WTC11 (cell line): ENCODE results near the gene STRADB. TPM values are rescaled to one million over a fixed set of nuclear protein-coding genes. Genes with fewer than 3 reads are reported as not detected.

Experiments
- ATAC-seq: fragments of 200-7000 bp; cut with Tn5 transposase; 2 replicates; pipeline ENCODE4 v1.10.0; 2021; ENCODE audit warnings: mild to moderate bottlenecking, moderate library complexity
- CTCF ChIA-PET: fragments of 300-600 bp; sonication (Branson Sonifier 250); formaldehyde crosslinking; loops from one replicate; lab custom pipeline; 2021; ENCODE audit warnings: antibody characterized with exemption; lab: Charles Lee
- POLR2A ChIA-PET: fragments of 350-600 bp; sonication (Branson Sonifier 250); formaldehyde crosslinking; loops from one replicate; lab custom pipeline; 2021; ENCODE audit warnings: antibody characterized with exemption; lab: Charles Lee
- DNase-seq: peaks from one replicate; pipeline ENCODE4 v3.0.0; 2021; ENCODE audit warnings: low spot score
- H3K27ac Mint-ChIP-seq: 2 replicates; pipeline ENCODE4 v1.8.0; 2021; ENCODE audit warnings: mixed read lengths
- H3K27me3 Mint-ChIP-seq: 2 replicates; pipeline ENCODE4 v1.8.0; 2021; ENCODE audit warnings: low read depth, mild to moderate bottlenecking, moderate library complexity, mixed read lengths
- H3K36me3 Mint-ChIP-seq: 2 replicates; pipeline ENCODE4 v1.8.0; 2021; ENCODE audit warnings: mixed read lengths
- H3K4me1 Mint-ChIP-seq: 2 replicates; pipeline ENCODE4 v1.8.0; 2022; ENCODE audit warnings: mixed read lengths
- H3K4me3 Mint-ChIP-seq: 2 replicates; pipeline ENCODE4 v1.8.0; 2021; ENCODE audit warnings: mild to moderate bottlenecking, moderate library complexity, mixed read lengths
- H3K9me3 Mint-ChIP-seq: 2 replicates; pipeline ENCODE4 v1.8.0; 2021; ENCODE audit warnings: mixed read lengths
- CREM ChIP-seq: sonication (generic); formaldehyde crosslinking; IDR thresholded peaks from 2 replicates; pipeline ENCODE4 v1.8.1; 2022; ENCODE audit warnings: mild to moderate bottlenecking, missing genetic modification reagents, moderate library complexity
- E2F4 ChIP-seq: sonication (generic); formaldehyde crosslinking; IDR thresholded peaks from 2 replicates; pipeline ENCODE4 v1.8.1; 2022; ENCODE audit warnings: low read depth, mild to moderate bottlenecking, moderate library complexity, missing genetic modification reagents, borderline replicate concordance
- ELF4 ChIP-seq: sonication (generic); formaldehyde crosslinking; IDR thresholded peaks from 2 replicates; pipeline ENCODE4 v1.8.1; 2022; ENCODE audit warnings: low read depth, mild to moderate bottlenecking, moderate library complexity, missing genetic modification reagents
- FOXK1 ChIP-seq: sonication (generic); formaldehyde crosslinking; IDR thresholded peaks from 2 replicates; pipeline ENCODE4 v1.8.0; 2022; ENCODE audit warnings: mild to moderate bottlenecking, moderate library complexity, missing genetic modification reagents
- GRHL2 ChIP-seq: fragments of 250-450 bp; sonication (Bioruptor Pico); IDR thresholded peaks from 2 replicates; pipeline ENCODE4 v1.8.0; 2022; ENCODE audit warnings: mild to moderate bottlenecking, moderate library complexity; ENCODE audit not compliant: insufficient replicate concordance, severe bottlenecking
- IRF1 ChIP-seq: sonication (generic); formaldehyde crosslinking; IDR thresholded peaks from 2 replicates; pipeline ENCODE4 v1.8.0; 2023; ENCODE audit warnings: missing genetic modification reagents
- JAZF1 ChIP-seq: fragments of 250-450 bp; sonication (Bioruptor Pico); IDR thresholded peaks from 2 replicates; pipeline ENCODE4 v1.9.0; 2021; ENCODE audit warnings: moderate library complexity, mild to moderate bottlenecking, inconsistent platforms
- KAT7 ChIP-seq: sonication (generic); formaldehyde crosslinking; IDR thresholded peaks from 2 replicates; pipeline ENCODE4 v1.8.1; 2023; ENCODE audit warnings: missing genetic modification reagents, mild to moderate bottlenecking, borderline replicate concordance
- MXD4 ChIP-seq: fragments of 250-450 bp; sonication (Bioruptor Pico); IDR thresholded peaks from 2 replicates; pipeline ENCODE4 v1.8.0; 2021; ENCODE audit warnings: mild to moderate bottlenecking, moderate library complexity, borderline replicate concordance
- NFYB ChIP-seq: sonication (generic); formaldehyde crosslinking; conservative IDR thresholded peaks from 2 replicates; pipeline ENCODE4 v1.8.0; 2022; ENCODE audit warnings: low read depth, missing genetic modification reagents
- NR3C1 ChIP-seq: sonication (generic); formaldehyde crosslinking; conservative IDR thresholded peaks from 2 replicates; pipeline ENCODE4 v1.8.1; 2023; ENCODE audit warnings: low read depth, mild to moderate bottlenecking, missing genetic modification reagents
- PREB ChIP-seq: sonication (generic); formaldehyde crosslinking; IDR thresholded peaks from 2 replicates; pipeline ENCODE4 v1.8.1; 2022; ENCODE audit warnings: mild to moderate bottlenecking, missing genetic modification reagents, moderate library complexity, borderline replicate concordance
- RELA ChIP-seq: sonication (generic); formaldehyde crosslinking; IDR thresholded peaks from 2 replicates; pipeline ENCODE4 v1.8.1; 2022; ENCODE audit warnings: missing genetic modification reagents, mild to moderate bottlenecking, borderline replicate concordance
- SMAD4 ChIP-seq: sonication (generic); formaldehyde crosslinking; IDR thresholded peaks from 2 replicates; pipeline ENCODE4 v1.8.0; 2022; ENCODE audit warnings: mild to moderate bottlenecking, missing genetic modification reagents
- TCF7 ChIP-seq: sonication (generic); formaldehyde crosslinking; IDR thresholded peaks from 2 replicates; pipeline ENCODE4 v1.8.0; 2022; ENCODE audit warnings: mild to moderate bottlenecking, low read depth, missing genetic modification reagents, moderate library complexity
- TP53 ChIP-seq: sonication (generic); formaldehyde crosslinking; IDR thresholded peaks from 2 replicates; pipeline ENCODE4 v1.8.1; 2023; ENCODE audit warnings: mild to moderate bottlenecking, missing genetic modification reagents
- USF2 ChIP-seq: sonication (generic); formaldehyde crosslinking; IDR thresholded peaks from 2 replicates; pipeline ENCODE4 v1.8.1; 2023; ENCODE audit warnings: mild to moderate bottlenecking, missing genetic modification reagents, moderate library complexity
- ZBTB21 ChIP-seq: sonication (generic); formaldehyde crosslinking; IDR thresholded peaks from 2 replicates; pipeline ENCODE4 v1.8.1; 2023; ENCODE audit warnings: mild to moderate bottlenecking, missing genetic modification reagents, borderline replicate concordance
- ZNF263 ChIP-seq: sonication (generic); formaldehyde crosslinking; IDR thresholded peaks from 2 replicates; pipeline ENCODE4 v1.8.1; 2022; ENCODE audit warnings: low read depth, mild to moderate bottlenecking, moderate library complexity, missing genetic modification reagents
- ZNF423 ChIP-seq: fragments of 250-450 bp; sonication (Bioruptor Pico); IDR thresholded peaks from 2 replicates; pipeline ENCODE4 v2.1.2; 2022; ENCODE audit warnings: mild to moderate bottlenecking, moderate library complexity
- total RNA-seq: library from RNA; stranded (reverse); gene quantifications from 3 replicates; pipeline ENCODE4 v1.2.3, GENCODE V29; 2021
- TF ChIP-seq, protein P1 (sequence below): sonication (generic); formaldehyde crosslinking; IDR thresholded peaks from 2 replicates; pipeline ENCODE4 v1.8.1; 2022; ENCODE audit warnings: mild to moderate bottlenecking, moderate library complexity, missing genetic modification reagents
- TF ChIP-seq, protein P2 (sequence below): sonication (generic); formaldehyde crosslinking; conservative IDR thresholded peaks from 2 replicates; pipeline ENCODE4 v1.8.1; 2022; ENCODE audit warnings: mild to moderate bottlenecking, missing genetic modification reagents
- TF ChIP-seq, protein P3 (sequence below): sonication (generic); formaldehyde crosslinking; conservative IDR thresholded peaks from 2 replicates; pipeline ENCODE4 v1.8.1; 2023; ENCODE audit warnings: mild to moderate bottlenecking, low read depth, missing genetic modification reagents, moderate library complexity

The STRADB gene
- total RNA-seq, 1 experiment from 2014 or later = 36.7 TPM

DNA sequence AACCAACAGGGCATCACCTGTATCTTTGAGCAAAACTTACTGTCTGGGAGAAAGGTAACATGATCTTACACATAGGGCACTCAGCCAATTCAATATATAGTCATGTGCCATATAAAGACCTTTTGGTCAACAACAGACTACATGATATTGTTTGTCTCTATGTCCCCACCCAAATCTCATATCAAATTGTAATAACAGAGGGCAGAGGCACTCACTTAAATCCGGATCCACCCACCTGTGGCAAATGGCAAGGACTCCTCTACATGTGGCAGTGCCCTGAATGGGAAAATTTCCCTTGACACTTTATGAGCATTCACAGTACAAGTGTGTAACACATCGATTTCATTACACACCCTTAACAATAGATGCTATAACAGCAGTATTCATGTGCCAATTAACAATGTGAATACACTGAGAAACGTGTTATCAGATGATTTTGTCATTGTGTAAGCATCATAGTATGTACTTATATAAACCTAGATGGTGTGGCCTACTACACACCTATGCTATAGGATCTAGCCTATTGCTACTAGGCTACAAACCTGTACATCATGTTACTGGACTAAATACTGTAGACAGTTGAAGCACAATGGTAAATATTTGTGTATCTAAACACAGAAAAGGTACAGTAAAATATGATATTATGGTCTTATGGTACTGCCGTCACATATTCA lies 64.2 kb downstream of the STRADB start:
- no peak for DNase-seq
- Mint-ChIP-seq H3K36me3 (no peaks in the 10 kb centered on the region), H3K4me3 (no peak overlapping the region), H3K27me3 (no peaks in the 10 kb centered on the region; the same call in 1 of the 2 replicates), H3K9me3 (peaks cover 5% of the 10 kb centered on the region; the same call in 1 of the 2 replicates), H3K27ac (no peak overlapping the region), H3K4me1 (no peaks in the 10 kb centered on the region)
- ATAC-seq = no peak
- CTCF ChIA-PET = no interaction called here
- POLR2A ChIA-PET = no interaction called here
- no peak for TF ChIP-seq FOXK1 (CRISPR knock-in tag)
- no peak for TF ChIP-seq E2F4 (CRISPR knock-in tag)
- TF ChIP-seq PREB = no peak
- no peak for TF ChIP-seq ZNF263 (CRISPR knock-in tag)
- no peak for TF ChIP-seq TP53 (CRISPR knock-in tag)
- no peak for TF ChIP-seq USF2 (CRISPR knock-in tag)
- no peak for TF ChIP-seq JAZF1 (CRISPR knock-in tag)

DNA sequence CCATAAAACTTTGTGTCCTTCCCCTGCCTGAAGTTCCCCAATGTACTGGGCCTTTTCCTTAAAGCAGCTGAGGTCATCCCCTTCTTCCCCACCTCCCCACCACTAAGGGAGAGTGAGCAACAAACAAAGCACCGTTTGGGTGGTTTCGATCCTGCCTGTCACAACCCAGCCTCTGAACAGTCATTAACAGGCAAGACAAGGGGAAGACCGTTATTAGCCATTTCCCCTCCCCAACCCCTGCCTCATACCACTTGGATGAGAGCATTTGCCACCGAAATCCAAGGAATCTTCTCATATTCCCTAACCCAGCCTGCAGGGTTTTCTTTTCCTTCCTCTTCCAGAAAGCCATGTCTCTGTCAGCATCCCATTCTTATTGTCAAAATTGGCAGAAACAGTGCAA lies 65.6 kb downstream of the STRADB start:
- DNase-seq (no peak), ATAC-seq (no peak)
- no peak overlapping the region for H3K4me3 Mint-ChIP-seq
- no peaks in the 10 kb centered on the region for H3K36me3 Mint-ChIP-seq
- CTCF ChIA-PET = no interaction called here
- H3K27me3 Mint-ChIP-seq = no peaks in the 10 kb centered on the region; the same call in 1 of the 2 replicates
- peaks cover 5% of the 10 kb centered on the region; the same call in 1 of the 2 replicates for H3K9me3 Mint-ChIP-seq
- no peaks in the 10 kb centered on the region for H3K4me1 Mint-ChIP-seq
- POLR2A ChIA-PET = no interaction called here
- TF ChIP-seq ELF4 (CRISPR knock-in tag) (no peak), NR3C1 (CRISPR knock-in tag) (no peak), SMAD4 (CRISPR knock-in tag) (no peak)
- no peak overlapping the region for H3K27ac Mint-ChIP-seq

DNA sequence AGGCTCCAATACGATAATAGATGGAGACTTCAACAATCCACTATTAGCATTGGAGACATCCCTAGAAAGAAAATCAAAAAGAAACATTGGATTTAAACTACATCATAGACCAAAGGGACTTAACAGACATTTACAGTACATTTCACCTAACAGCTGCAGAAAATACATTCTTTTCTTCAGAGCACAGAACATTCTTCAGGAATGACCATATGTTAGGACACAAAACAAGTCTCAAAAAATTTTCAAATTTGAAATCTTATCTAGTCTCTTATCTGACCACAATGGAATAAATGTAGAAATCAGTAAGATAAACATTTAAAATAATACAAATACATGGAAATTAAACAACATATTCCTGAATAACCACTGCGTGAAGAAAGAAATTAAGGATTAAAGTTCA lies 68.7 kb downstream of the STRADB start:
- DNase-seq (no peak), ATAC-seq (no peak)
- peaks cover 5% of the 10 kb centered on the region; the same call in 1 of the 2 replicates for H3K9me3 Mint-ChIP-seq
- no peak overlapping the region for H3K27ac Mint-ChIP-seq
- H3K4me1 Mint-ChIP-seq = no peaks in the 10 kb centered on the region
- peaks cover 14% of the 10 kb centered on the region for H3K27me3 Mint-ChIP-seq
- ChIA-PET CTCF (interaction anchor here (1.0 kb wide), 1 partner anchor 288 kb away, joined by 3 read pairs; no protein-coding TSS in a partner anchor), POLR2A (no interaction called here)
- no peak overlapping the region for H3K4me3 Mint-ChIP-seq
- no peaks in the 10 kb centered on the region for H3K36me3 Mint-ChIP-seq
- TF ChIP-seq TCF7 (no peak), ZNF423 (CRISPR knock-in tag) (no peak), GRHL2 (no peak), NFYB (no peak), IRF1 (CRISPR knock-in tag) (no peak), ZBTB21 (no peak), RELA (CRISPR knock-in tag) (no peak), KAT7 (no peak), CREM (CRISPR knock-in tag) (no peak), MXD4 (CRISPR knock-in tag) (no peak)
- TF ChIP-seq, protein P1, sequence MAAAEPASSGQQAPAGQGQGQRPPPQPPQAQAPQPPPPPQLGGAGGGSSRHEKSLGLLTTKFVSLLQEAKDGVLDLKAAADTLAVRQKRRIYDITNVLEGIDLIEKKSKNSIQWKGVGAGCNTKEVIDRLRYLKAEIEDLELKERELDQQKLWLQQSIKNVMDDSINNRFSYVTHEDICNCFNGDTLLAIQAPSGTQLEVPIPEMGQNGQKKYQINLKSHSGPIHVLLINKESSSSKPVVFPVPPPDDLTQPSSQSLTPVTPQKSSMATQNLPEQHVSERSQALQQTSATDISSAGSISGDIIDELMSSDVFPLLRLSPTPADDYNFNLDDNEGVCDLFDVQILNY (CRISPR knock-in tag) = no peak
- TF ChIP-seq, protein P2, sequence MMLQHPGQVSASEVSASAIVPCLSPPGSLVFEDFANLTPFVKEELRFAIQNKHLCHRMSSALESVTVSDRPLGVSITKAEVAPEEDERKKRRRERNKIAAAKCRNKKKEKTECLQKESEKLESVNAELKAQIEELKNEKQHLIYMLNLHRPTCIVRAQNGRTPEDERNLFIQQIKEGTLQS (CRISPR knock-in tag) = no peak
- TF ChIP-seq, protein P3, sequence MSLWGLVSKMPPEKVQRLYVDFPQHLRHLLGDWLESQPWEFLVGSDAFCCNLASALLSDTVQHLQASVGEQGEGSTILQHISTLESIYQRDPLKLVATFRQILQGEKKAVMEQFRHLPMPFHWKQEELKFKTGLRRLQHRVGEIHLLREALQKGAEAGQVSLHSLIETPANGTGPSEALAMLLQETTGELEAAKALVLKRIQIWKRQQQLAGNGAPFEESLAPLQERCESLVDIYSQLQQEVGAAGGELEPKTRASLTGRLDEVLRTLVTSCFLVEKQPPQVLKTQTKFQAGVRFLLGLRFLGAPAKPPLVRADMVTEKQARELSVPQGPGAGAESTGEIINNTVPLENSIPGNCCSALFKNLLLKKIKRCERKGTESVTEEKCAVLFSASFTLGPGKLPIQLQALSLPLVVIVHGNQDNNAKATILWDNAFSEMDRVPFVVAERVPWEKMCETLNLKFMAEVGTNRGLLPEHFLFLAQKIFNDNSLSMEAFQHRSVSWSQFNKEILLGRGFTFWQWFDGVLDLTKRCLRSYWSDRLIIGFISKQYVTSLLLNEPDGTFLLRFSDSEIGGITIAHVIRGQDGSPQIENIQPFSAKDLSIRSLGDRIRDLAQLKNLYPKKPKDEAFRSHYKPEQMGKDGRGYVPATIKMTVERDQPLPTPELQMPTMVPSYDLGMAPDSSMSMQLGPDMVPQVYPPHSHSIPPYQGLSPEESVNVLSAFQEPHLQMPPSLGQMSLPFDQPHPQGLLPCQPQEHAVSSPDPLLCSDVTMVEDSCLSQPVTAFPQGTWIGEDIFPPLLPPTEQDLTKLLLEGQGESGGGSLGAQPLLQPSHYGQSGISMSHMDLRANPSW (CRISPR knock-in tag) = no peak
